Suppressor macrophage treated with lipopolysaccharide for 4 hours (primary cell): ENCODE data around the gene RAB40A.
"Not testable (repeated sequence)": the region's sequence is repeated elsewhere in the genome, so short reads cannot be mapped to it uniquely, and the experiment has no call there.

Experiments used
- DNase-seq: peaks from one replicate; pipeline ENCODE4 v3.0.0-alpha.2; 2020

RAB40A gene

DNA sequence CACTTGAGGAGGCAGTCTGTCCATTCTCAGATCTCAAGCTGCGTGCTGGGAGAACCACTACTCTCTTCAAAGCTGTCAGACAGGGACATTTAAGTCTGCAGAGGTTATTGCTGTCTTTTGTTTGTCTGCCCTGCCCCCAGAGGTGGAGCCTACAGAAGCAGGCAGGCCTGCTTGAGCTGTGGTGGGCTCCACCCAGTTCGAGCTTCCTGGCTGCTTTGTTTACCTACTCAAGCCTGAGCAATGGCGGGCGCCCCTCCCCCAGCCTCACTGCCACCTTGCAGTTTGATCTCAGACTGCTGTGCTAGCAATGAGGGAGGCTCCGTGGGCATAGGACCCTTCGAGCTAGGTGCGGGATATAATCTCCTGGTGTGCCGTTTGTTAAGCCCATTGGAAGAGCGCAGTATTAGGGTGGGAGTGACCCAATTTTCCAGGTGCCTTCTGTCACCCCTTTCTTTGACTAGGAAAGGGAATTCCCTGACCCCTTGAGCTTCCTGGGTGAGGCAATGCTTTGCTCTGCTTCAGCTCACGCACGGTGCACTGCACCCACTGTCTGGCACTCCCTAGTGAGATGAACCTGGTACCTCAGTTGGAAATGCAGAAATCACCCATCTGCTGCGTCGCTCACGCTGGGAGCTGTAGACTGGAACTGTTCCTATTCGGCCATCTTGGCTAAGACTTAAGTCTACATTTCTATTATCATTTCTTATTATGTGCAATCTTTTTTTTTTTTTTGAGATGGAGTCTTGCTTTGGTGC is 59.1 kb downstream of the RAB40A start:
- DNase-seq = not testable (repeated sequence)

DNA sequence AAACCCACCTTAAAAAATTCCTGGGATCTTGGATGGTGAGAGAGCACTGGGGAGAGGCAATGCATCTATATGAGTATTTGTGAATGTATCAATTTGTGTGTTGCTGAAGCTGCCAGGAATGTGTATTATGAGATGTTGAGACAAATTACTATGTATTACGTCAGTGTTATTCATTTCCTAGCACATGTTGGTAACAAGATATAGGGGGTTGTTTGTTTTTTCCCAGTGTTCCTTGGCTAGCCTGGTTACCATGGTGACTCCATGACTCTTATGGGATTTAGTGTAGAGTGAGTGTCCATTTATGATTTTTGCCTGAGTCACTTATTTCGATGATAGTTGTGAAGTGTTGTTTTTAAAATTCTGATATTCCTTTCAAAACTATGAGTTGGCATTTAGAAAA is 65.6 kb downstream of the RAB40A start:
- DNase-seq = no peak
